A673 (cell line): ENCODE results near the gene ACTN2.

Experiments
- EZH2 ChIP-seq: fragments of 200-600 bp; sonication (generic); IDR thresholded peaks from 2 replicates; pipeline ENCODE4 v1.6.1; 2017; ENCODE audit warnings: borderline replicate concordance, low read depth, mild to moderate bottlenecking, mixed read lengths, antibody characterized with exemption, low read length; ENCODE audit not compliant: poor library complexity, severe bottlenecking
- TF ChIP-seq, protein P1 (sequence below): fragments of 300-800, 200-600 bp; sonication (generic); conservative IDR thresholded peaks from 2 replicates; pipeline ENCODE4 v1.5.1; 2017; ENCODE audit warnings: low read depth, mild to moderate bottlenecking, antibody characterized with exemption, low read length, moderate library complexity, mixed read lengths

DNA sequence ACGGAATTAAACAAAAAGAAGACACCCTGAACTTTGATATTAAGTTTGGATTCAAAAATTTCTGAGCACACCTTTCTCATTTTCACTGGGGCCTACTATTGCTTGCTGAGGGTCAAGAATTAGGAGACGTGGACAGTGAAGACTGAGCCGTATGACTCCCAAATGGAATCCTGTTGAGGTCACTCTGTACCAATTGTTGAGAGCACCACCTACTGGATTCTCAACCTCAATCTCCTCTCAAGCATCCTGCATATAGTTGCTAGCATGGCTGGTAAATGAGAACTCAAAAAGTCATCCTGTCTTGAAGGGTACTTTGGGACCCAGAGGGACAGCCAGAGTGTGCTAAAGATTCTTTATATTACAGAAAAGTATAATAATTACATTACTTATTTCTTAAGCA lies 88.6 kb downstream of the ACTN2 start:
- TF ChIP-seq, protein P1, sequence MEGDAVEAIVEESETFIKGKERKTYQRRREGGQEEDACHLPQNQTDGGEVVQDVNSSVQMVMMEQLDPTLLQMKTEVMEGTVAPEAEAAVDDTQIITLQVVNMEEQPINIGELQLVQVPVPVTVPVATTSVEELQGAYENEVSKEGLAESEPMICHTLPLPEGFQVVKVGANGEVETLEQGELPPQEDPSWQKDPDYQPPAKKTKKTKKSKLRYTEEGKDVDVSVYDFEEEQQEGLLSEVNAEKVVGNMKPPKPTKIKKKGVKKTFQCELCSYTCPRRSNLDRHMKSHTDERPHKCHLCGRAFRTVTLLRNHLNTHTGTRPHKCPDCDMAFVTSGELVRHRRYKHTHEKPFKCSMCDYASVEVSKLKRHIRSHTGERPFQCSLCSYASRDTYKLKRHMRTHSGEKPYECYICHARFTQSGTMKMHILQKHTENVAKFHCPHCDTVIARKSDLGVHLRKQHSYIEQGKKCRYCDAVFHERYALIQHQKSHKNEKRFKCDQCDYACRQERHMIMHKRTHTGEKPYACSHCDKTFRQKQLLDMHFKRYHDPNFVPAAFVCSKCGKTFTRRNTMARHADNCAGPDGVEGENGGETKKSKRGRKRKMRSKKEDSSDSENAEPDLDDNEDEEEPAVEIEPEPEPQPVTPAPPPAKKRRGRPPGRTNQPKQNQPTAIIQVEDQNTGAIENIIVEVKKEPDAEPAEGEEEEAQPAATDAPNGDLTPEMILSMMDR = peak; percentile 49
- TF ChIP-seq EZH2 = no peak
